Activated CD8-positive, alpha-beta T cell treated with anti-CD3 and anti-CD28 coated beads, Interleukin-2, amount 10 ng/mL, durations not matched to agents 7 days and 5 days (primary cell): ENCODE measurements around the gene RPRD2. TPM values are rescaled to one million over a fixed set of nuclear protein-coding genes. Genes with fewer than 3 reads are reported as not detected.
"Not testable (repeated sequence)": the region's sequence is repeated elsewhere in the genome, so short reads cannot be mapped to it uniquely, and the experiment has no call there.

Experiments used
- ATAC-seq: fragments of 150-1000 bp; cut with Tn5 transposase; one replicate; pipeline ENCODE4 v1.10.0; 2021; ENCODE audit warnings: moderate library complexity
- CTCF ChIA-PET: fragments of 350-600 bp; sonication (Branson Sonifier 250); formaldehyde crosslinking; loops from one replicate; lab custom pipeline; 2021; ENCODE audit warnings: antibody characterized with exemption; lab: Charles Lee
- POLR2A ChIA-PET: fragments of 350-600 bp; sonication (Branson Sonifier 250); formaldehyde crosslinking; loops from one replicate; lab custom pipeline; 2021; ENCODE audit warnings: antibody characterized with exemption; lab: Charles Lee
- DNase-seq: peaks from one replicate; pipeline ENCODE4 v3.0.0-alpha.2; 2020
- H3K27ac Mint-ChIP-seq: one replicate; pipeline ENCODE4 v1.8.0; 2021; ENCODE audit warnings: mild to moderate bottlenecking, mixed read lengths
- H3K27me3 Mint-ChIP-seq: one replicate; pipeline ENCODE4 v1.8.0; 2021; ENCODE audit warnings: low read depth, mixed read lengths
- H3K36me3 Mint-ChIP-seq: one replicate; pipeline ENCODE4 v1.8.0; 2021; ENCODE audit warnings: low read depth, mixed read lengths
- H3K4me1 Mint-ChIP-seq: one replicate; pipeline ENCODE4 v1.8.0; 2021; ENCODE audit warnings: low read depth, mixed read lengths
- H3K4me3 Mint-ChIP-seq: one replicate; pipeline ENCODE4 v1.8.0; 2021; ENCODE audit warnings: mild to moderate bottlenecking, mixed read lengths
- H3K9me3 Mint-ChIP-seq: one replicate; pipeline ENCODE4 v1.8.0; 2022; ENCODE audit warnings: mixed read lengths; ENCODE audit not compliant: insufficient read depth
- total RNA-seq, 2 experiments: library from RNA; stranded (reverse); gene quantifications; one replicate each; pipeline ENCODE4 v1.2.3, GENCODE V29; 2021

RPRD2 gene
- total RNA-seq, 2 experiments from 2014 or later: 29.5 to 32.5 TPM

DNA sequence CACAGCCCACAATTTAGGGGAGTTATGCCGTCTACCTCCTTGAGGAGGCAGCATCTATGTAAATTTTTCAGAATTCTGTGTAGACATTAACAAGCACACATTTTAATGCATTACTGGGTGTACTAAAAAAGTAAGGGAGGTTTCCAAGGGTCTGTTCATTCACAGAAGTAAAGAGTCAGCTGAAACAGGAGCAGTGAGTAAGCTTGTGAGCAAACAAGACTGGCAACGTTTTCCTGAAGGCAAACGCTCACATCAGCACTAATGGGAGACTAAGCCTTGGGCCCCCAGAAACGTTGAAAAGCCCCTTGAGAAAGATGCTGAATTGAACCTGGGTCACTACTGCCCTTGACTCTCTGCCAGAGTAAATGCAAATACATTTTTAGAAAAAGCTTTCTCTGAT lies 25.7 kb downstream of the RPRD2 start:
- Mint-ChIP-seq H3K4me1 (peaks cover 22% of the 10 kb centered on the region), H3K36me3 (peaks cover 5% of the 10 kb centered on the region), H3K27ac (no peak overlapping the region), H3K4me3 (no peak overlapping the region), H3K27me3 (no peaks in the 10 kb centered on the region), H3K9me3 (no peaks in the 10 kb centered on the region)
- POLR2A ChIA-PET: interaction anchor here (0.6 kb wide), 1 partner anchor 27 kb away, joined by 3 read pairs; no protein-coding TSS in a partner anchor
- DNase-seq: no peak
- CTCF ChIA-PET: interaction anchor here (1.7 kb wide), 1 partner anchor 134 kb away, joined by 7 read pairs; no protein-coding TSS in a partner anchor
- no peak for ATAC-seq

DNA sequence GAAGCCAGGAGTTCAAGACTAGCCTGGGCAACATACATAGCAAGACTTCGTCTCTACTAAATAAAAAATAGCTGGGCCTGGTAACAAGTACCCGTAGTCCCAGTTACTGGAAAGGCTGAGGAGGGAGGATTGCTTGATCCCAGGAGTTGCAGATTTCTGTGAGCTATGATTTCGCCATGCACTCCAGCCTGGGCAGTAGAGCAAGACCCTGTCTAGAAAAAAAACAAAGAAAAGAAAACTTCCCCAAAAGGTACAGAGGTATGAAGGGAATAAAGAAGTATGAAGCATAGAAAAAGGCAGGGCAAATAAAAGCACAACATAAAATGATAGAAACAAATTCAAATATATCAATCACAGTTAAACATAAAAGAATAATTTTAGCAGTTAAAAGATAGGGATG lies 28.7 kb downstream of the RPRD2 start:
- Mint-ChIP-seq H3K9me3 (peaks cover 5% of the 10 kb centered on the region), H3K4me3 (no peak overlapping the region), H3K27me3 (no peaks in the 10 kb centered on the region), H3K36me3 (peaks cover 20% of the 10 kb centered on the region), H3K4me1 (peaks cover 9% of the 10 kb centered on the region), H3K27ac (no peak overlapping the region)
- POLR2A ChIA-PET: no interaction called here
- no peak for ATAC-seq
- CTCF ChIA-PET: no interaction called here
- DNase-seq: no peak

DNA sequence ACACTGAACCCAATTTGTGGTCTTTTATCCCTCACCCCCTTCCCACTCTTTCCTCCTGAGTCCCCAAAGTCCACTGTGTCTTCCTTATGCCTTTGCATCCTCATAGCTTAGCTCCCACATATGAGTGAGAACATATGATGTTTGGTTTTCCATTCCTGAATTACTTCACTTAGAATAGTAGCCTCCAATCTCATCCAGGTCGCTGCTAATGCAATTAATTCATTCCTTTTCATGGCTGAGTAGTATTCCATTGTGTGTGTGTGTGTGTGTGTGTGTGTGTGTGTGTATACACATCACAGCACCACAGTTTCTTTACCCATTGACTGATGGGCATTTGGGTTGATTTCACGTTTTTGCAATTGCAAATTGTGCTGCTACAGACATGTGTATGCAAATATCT lies 31.2 kb downstream of the RPRD2 start:
- POLR2A ChIA-PET, H3K4me3 Mint-ChIP-seq, ATAC-seq, H3K9me3 Mint-ChIP-seq, DNase-seq, CTCF ChIA-PET, H3K27ac Mint-ChIP-seq, H3K27me3 Mint-ChIP-seq, H3K4me1 Mint-ChIP-seq: not testable (repeated sequence)
- peaks cover 16% of the 10 kb centered on the region for H3K36me3 Mint-ChIP-seq

DNA sequence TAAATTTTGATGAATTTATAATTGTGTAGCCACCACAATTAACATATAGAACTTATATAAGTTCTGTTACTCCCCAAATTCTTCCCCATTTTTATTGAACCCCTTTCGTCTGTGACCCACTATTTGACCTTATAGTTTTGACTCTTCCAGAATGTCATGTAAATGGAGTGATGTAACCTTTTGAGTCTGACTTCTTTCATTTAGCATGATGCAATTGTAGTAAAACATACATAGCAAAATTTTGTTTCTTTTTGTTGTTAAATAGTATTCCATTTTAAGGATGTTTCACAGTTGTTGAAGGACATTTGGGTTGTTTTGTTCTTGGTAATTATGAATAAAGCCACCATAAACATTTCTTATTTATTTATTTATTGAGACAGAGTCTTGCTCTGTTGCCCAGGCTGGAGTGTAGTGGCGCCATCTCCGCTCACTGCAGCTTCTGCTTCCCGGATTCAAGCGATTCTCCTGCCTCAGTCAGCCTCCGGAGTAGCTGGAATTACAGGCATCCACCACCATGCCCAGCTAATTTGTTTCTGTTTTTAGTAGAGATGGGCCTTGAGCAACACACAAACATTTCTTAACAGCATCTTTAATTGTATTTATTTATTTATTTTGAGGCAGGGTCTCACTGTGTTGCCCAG lies 33.6 kb downstream of the RPRD2 start:
- DNase-seq (no peak), ATAC-seq (no peak)
- H3K4me3 Mint-ChIP-seq: no peak overlapping the region
- H3K9me3 Mint-ChIP-seq: peaks cover 5% of the 10 kb centered on the region
- POLR2A ChIA-PET: no interaction called here
- peaks cover 20% of the 10 kb centered on the region for H3K36me3 Mint-ChIP-seq
- CTCF ChIA-PET: no interaction called here
- H3K27ac Mint-ChIP-seq: no peak overlapping the region
- no peaks in the 10 kb centered on the region for H3K4me1 Mint-ChIP-seq
- H3K27me3 Mint-ChIP-seq: no peaks in the 10 kb centered on the region

DNA sequence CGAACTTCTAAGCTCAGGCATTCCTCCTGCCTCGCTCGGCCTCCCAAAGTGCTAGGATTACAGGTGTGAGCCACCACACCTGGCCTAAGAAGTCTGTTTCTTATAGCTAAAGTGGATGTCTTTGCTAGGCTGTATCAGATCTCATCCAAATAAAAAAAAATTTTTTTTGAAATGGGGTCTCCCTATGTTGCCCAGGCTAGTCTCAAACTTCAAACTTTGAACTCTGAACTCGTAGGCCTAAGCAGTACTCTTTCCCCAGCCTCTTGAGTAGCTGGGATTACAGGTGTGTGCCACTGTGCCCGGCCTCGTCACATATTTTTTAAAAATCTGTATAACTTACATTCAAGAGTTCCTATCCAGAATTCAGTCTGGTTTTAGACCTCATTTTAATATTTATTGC lies 40.5 kb downstream of the RPRD2 start:
- Mint-ChIP-seq H3K27ac (no peak overlapping the region), H3K36me3 (peaks cover 15% of the 10 kb centered on the region), H3K9me3 (no peaks in the 10 kb centered on the region), H3K4me1 (peaks cover 6% of the 10 kb centered on the region), H3K27me3 (no peaks in the 10 kb centered on the region), H3K4me3 (no peak overlapping the region)
- ATAC-seq (no peak), DNase-seq (no peak)
- ChIA-PET CTCF (no interaction called here), POLR2A (interaction anchor here (0.5 kb wide), 1 partner anchor 537 kb away, joined by 4 read pairs; no protein-coding TSS in a partner anchor)

DNA sequence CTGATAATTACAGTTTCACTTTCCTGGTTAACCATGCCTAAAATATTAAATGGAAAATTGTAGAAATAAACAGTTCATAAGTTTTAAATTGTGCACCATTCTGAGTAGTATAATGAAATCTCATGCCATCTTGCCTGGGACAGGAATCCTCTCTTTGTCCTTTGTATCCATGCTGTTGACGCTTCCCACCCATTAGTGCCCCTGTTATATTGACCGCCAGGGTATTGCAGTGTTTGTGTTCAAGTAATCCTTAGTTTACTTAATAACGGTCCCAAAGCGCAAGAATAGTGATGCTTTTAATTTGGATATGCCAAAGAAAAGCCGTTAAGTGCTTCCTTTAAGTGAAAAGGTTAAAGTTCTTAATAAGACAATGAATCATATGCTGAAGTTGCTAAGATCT lies 41.7 kb downstream of the RPRD2 start:
- POLR2A ChIA-PET: no interaction called here
- CTCF ChIA-PET: no interaction called here
- no peak for ATAC-seq
- H3K36me3 Mint-ChIP-seq: peaks cover 11% of the 10 kb centered on the region
- H3K4me3 Mint-ChIP-seq: no peak overlapping the region
- H3K27me3 Mint-ChIP-seq: no peaks in the 10 kb centered on the region
- no peak overlapping the region for H3K27ac Mint-ChIP-seq
- peaks cover 6% of the 10 kb centered on the region for H3K4me1 Mint-ChIP-seq
- no peaks in the 10 kb centered on the region for H3K9me3 Mint-ChIP-seq
- no peak for DNase-seq

DNA sequence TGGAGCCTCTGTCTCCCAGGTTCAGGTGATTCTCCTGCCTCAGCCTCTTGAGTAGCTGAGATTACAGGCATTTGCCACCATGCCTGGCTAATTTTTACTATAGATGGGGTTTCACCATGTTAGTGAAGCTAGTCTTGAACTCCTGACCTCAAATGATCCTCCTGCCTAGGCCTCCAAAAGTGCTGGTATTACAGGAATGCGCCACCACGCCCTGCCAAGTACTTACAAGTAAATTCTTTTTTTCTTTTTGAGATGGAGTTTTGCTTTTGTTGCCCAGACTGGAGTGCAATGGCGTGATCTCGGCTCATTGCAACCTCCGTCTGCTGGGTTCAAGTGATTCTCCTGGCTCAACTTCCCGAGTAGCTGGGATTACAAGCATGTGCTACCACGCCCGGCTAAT lies 42.5 kb downstream of the RPRD2 start:
- peaks cover 11% of the 10 kb centered on the region for H3K36me3 Mint-ChIP-seq
- ChIA-PET CTCF (no interaction called here), POLR2A (no interaction called here)
- H3K27me3 Mint-ChIP-seq: no peaks in the 10 kb centered on the region
- ATAC-seq: no peak
- H3K4me1 Mint-ChIP-seq: peaks cover 6% of the 10 kb centered on the region
- no peak for DNase-seq
- no peak overlapping the region for H3K4me3 Mint-ChIP-seq
- no peaks in the 10 kb centered on the region for H3K9me3 Mint-ChIP-seq
- no peak overlapping the region for H3K27ac Mint-ChIP-seq

DNA sequence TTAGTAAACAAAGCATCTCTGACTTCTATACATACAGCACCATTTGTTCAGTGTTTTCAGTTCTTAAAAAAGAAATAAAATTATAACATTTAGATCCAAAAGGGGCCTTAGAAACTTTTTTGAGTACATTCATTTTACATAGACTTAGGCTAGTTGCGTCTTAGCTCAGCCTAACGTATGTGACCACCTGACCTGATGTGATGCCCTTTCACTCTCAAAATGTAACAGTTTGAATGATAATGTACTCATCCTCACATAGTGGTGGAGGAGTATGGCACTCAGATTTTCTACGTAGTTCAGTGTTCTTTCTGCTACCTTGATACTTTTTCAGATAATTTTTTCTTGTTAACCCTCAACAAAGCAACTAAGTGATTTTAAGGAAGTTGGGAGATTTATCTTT lies 43.4 kb downstream of the RPRD2 start:
- Mint-ChIP-seq H3K4me1 (peaks cover 6% of the 10 kb centered on the region), H3K9me3 (no peaks in the 10 kb centered on the region), H3K4me3 (no peak overlapping the region), H3K27ac (no peak overlapping the region), H3K36me3 (peaks cover 11% of the 10 kb centered on the region), H3K27me3 (no peaks in the 10 kb centered on the region)
- CTCF ChIA-PET: no interaction called here
- no peak for DNase-seq
- POLR2A ChIA-PET: no interaction called here
- ATAC-seq: no peak

DNA sequence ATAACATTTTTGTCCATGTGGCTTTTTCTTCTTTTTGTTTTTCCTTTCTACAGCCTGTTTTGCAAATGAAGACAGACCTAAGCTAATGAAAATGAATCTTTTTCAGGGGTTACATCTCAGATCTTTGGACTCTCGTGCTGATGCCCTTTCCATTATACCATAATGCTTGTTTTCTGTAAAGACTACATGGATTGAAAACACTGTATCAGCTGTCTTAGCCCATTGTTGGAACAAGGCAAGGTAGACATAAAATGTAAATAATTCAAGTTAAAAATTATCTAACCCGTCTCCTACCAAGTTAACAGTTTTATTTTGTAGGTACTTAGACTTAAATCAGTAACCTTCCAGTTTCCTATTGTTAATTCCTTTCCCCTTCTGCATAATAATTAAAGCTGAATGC lies 44.9 kb downstream of the RPRD2 start:
- Mint-ChIP-seq H3K9me3 (no peaks in the 10 kb centered on the region), H3K4me3 (no peak overlapping the region), H3K36me3 (peaks cover 3% of the 10 kb centered on the region), H3K4me1 (peaks cover 6% of the 10 kb centered on the region), H3K27me3 (no peaks in the 10 kb centered on the region), H3K27ac (no peak overlapping the region)
- ChIA-PET CTCF (no interaction called here), POLR2A (no interaction called here)
- no peak for ATAC-seq
- no peak for DNase-seq

DNA sequence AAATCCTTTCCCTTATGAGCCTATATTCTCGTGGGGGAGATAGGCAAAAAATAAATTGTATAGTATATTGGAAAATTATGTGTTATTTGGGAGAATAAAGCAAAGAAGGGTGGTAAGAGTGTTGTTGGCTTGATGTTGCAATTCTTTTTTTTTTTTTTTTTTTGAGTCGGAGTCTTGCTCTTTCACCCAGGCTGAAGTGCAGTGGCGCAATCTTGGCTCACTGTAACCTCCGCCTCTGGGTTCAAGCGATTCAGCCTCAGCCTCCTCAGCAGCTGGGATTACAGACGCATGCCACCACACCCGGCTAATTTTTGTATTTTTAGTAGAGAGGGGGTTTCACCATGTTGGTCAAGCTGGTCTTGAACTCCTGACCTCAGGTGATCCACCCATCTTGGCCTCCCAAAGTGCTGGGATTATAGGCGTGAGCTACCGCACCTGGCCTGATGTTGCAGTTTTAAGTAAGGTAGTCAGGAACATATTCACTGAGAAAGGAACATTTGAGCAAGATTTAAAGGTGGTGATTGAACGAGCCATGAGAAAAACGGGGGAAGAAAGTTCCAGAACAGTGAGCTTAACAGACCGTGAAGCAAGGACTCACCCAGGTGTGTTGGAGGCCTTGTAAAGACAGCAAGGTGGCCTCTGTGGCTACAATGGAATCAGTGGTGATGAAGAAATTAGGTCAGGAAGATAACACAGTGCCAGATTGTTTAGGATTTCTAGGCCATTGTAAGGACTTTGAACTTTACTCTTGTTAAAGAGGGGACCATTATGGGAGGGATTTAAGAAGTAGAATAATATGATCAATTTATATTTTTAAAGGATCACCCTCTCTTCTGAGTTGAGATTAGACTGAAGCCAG lies 45.8 kb downstream of the RPRD2 start:
- Mint-ChIP-seq H3K4me3 (no peak overlapping the region), H3K4me1 (peaks cover 6% of the 10 kb centered on the region), H3K9me3 (no peaks in the 10 kb centered on the region), H3K27me3 (no peaks in the 10 kb centered on the region), H3K36me3 (peaks cover 3% of the 10 kb centered on the region), H3K27ac (no peak overlapping the region)
- DNase-seq: no peak
- ChIA-PET CTCF (no interaction called here), POLR2A (no interaction called here)
- no peak for ATAC-seq

DNA sequence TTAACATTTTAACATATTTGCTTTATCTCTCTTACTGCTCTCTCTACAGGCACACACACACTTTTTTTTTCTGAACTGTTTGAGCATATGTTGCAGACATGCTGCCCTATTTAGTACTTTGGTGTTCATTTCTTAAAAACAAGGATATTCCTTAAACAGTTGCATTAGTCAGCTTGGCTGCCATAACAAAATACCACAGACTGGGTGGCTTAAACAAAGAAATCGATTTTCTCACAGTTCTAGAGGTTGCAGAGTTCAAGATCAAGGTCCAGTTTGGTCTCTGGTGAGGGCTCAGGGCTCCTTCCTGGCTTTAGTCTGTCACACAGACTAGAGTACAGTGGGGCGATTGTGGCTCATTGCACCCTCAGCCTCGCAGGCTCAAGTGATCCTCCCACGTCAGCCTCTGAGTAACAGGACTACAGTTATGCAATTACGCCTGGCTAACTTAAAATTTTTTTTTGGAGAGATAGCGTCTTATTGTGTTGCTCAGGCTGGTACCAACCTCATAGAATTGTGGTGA lies 46.7 kb downstream of the RPRD2 start:
- H3K4me1 Mint-ChIP-seq: peaks cover 4% of the 10 kb centered on the region
- no peak for DNase-seq
- no peak overlapping the region for H3K4me3 Mint-ChIP-seq

DNA sequence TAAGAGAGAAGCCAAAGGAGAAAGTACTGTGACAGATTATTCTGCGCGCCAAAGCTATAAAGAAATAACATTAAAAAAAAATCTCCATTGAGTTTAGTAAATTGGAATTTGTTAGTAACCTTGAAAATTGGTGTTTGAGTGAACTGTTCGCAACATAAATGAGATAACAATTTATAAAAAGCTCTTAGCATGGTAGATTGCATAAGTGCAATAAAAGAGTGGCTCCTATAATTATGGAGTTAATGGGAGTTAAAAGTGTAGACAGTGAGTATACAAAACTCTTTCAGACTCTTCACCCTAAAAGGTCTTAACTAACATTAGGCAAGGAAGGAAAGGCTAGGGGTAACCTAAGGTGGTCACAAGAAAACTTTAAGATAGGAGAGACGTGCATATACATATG lies 50.6 kb downstream of the RPRD2 start:
- CTCF ChIA-PET: interaction anchor here (0.7 to 1.0 kb wide), 3 partner anchors 159 to 698 kb away, joined by 3 read pairs; no protein-coding TSS in a partner anchor

More for the DNA sequence above, 46.7 kb downstream of the RPRD2 start:
- POLR2A ChIA-PET: no interaction called here
- H3K27me3 Mint-ChIP-seq: no peaks in the 10 kb centered on the region
- no peaks in the 10 kb centered on the region for H3K36me3 Mint-ChIP-seq
- no peaks in the 10 kb centered on the region for H3K9me3 Mint-ChIP-seq
- no peak overlapping the region for H3K27ac Mint-ChIP-seq
- CTCF ChIA-PET: no interaction called here
- ATAC-seq: no peak

More for the DNA sequence above, 50.6 kb downstream of the RPRD2 start:
- Mint-ChIP-seq H3K4me1 (peaks cover 9% of the 10 kb centered on the region), H3K27ac (no peak overlapping the region), H3K9me3 (no peaks in the 10 kb centered on the region), H3K27me3 (no peaks in the 10 kb centered on the region), H3K4me3 (no peak overlapping the region), H3K36me3 (peaks cover 10% of the 10 kb centered on the region)
- no peak for ATAC-seq
- DNase-seq: no peak
- POLR2A ChIA-PET: no interaction called here
